HG03064 (cell line): ENCODE results near the gene DLGAP4.

ENCODE experiments used
- ATAC-seq: cut with Tn5 transposase; IDR thresholded peaks from one replicate; pipeline ENCODE4 v1.9.1; 2021; ENCODE audit warnings: low read depth; ENCODE audit not compliant: unreplicated experiment

The DLGAP4 gene

DNA sequence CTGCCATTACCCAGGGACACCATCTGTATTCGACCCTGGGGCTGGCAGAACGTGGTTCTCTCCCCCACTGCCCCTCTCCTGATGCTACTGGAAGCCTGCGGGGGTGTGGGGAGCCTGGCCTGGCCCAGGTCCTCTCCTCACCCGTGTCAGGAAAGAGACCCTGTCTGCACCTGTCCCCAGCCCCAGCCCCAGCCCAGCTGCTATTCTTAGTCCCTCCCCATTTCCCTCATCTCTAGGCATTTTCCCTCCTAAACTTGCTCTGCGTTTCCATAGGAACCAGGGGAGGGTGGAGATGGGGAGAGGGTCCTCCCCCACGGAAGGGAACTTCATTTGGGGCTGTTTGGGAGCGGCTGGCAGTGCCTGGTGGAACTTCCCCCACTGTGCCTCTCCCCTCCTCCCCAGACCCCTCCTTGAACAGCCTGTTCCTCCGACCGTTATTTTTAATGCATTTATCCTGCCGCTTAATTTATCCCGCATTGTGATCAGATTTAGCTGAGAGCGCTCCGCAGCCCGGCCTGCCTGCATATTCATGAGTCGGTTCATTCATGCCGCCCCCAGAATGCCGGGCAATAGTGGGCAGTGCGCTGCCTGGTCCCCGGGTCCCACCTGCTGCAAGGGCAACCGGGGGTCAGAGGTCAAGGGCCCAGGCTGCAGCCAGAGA, 31.8 kb upstream of the DLGAP4 start:
- no peak for ATAC-seq

- ATAC-seq = no peak
These were observed 31.1 kb upstream of the DLGAP4 start for GRCh38 chr20:36275011-36275410.

DNA sequence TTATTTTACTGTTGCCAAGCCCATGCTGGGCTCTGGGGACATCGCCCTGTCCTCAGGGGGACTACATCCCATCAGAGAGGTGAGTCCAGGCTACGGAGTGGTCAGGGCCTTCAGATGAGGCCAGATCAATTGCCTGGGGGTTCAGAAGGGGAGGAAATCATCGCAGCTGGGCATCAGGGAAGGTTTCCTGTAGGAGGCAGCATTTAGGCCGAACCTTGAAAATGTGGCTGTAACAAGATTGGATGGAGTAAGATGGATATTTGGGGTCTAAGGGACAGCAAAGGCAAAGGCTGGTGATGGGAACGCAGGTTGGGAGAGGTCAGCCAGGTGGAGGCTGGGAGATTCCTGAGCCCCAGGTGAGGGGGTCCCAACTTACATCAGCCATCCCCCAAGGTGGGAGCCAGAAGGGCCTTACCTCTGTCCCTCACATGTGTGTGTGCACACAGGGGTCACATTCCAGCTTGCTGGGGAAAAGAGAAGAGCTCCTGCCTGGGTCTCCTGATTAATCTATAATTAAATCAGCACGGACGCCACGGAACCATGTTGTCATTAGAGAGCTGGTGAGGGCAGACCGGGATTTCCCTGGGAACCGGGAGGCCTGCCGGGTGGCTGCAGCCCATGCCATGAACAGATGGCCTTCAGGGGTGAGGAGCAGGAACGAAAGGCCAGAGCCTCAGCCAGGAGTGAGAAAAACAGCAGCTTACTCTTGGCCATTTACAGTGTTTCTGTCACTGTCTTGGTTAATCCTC, 30.5 kb upstream of the DLGAP4 start:
- no peak for ATAC-seq

DNA sequence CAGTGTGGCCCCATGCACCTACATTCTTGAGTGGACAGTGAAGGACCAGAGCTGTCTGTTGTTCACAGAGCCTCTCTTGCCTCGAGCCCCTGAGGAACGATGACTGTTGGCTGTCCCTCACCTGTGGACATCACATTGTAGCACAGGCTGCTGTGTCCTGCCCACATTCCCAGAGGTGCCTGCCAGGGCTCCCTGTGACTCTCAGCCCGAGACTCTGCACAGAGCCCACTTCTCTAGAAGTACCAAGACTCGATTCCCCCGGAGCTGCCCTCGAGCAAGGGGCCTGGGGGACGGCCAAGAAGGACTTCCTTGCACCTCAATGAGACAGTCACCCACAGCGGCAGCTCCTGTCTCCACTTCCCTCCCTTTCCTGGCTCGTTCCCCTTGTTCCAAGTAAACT, 28.6 kb upstream of the DLGAP4 start:
- no peak for ATAC-seq

DNA sequence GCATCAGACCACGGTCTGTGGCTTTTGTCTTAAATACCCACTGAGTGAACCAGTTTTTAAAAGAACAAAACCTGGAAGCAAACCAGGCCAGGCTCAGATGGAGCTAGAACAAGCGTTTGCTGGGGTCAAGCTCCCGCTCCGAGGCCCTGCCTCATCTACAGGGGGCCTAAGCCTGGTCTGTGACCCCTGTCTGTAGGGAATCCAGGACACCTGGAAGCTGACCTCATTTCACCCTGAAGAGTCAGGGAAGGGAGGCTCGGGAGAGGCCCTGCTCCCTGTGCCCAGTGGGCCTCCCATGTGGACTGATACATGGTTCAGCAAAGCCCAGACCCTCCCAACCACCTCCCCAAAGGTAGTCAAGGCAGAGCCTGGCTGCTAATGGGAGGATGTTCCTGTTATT, 26.8 kb upstream of the DLGAP4 start:
- no peak for ATAC-seq

GRCh38 chr20:36279776-36280175, 26.4 kb upstream of the DLGAP4 start:
- ATAC-seq = no peak

DNA sequence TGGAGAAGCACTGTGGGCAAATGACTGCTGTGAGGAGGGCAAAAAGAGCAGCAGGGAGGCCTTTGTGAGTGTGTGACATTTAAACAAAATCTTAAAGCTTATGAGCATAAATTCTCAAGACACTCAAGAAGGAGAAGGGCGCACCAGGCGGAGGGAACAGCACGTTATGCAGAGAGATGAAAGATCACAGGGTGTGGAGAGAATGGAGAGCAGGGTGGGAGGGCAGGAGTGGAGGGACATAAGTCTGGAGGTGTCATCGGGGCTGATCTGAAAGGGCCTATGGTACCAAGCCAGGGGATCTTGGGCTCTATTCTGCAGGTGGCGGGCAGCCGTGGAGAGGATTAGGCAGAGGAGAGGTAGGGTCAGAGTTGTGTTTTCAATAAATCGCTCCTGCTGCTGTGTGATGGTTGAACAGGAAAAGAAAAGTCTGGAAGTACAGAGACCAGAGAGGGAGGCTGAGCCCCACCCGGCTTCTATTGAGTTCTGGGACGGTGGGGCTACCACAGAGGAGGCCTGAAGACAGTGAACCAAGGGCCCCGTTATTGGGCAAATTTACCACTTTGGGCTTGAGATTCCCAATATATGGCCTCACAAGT, 24.3 kb upstream of the DLGAP4 start:
- ATAC-seq = no peak

DNA sequence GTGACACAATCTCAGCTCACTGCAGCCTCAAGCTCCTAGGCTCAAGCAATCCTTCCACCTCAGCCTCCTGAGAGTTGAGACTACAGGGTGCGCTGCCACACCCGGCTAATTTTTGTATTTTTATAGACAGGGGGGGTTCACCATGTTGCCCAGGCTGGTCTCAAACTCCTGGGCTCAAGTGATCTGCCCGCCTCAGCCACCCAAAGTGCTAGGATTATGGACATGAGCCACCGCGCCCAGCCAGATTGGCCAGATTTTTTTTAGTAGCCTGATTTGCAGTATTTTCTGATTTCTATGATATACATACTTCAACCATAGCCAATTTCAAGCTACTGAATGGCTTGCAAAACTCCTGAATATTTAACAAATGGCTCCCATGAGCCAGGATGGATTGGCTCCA, 21.4 kb upstream of the DLGAP4 start:
- ATAC-seq = no peak

- ATAC-seq = no peak
These were observed 20.2 kb upstream of the DLGAP4 start for GRCh38 chr20:36285746-36286447.

- ATAC-seq = no peak
These were observed 8.5 kb upstream of the DLGAP4 start for GRCh38 chr20:36297656-36298055.

GRCh38 chr20:36298061-36298460, 8.1 kb upstream of the DLGAP4 start:
- no peak for ATAC-seq

GRCh38 chr20:36298795-36299339, 7.3 kb upstream of the DLGAP4 start:
- no peak for ATAC-seq

- ATAC-seq = no peak
These were observed 6.7 kb upstream of the DLGAP4 start for GRCh38 chr20:36299459-36299858.

DNA sequence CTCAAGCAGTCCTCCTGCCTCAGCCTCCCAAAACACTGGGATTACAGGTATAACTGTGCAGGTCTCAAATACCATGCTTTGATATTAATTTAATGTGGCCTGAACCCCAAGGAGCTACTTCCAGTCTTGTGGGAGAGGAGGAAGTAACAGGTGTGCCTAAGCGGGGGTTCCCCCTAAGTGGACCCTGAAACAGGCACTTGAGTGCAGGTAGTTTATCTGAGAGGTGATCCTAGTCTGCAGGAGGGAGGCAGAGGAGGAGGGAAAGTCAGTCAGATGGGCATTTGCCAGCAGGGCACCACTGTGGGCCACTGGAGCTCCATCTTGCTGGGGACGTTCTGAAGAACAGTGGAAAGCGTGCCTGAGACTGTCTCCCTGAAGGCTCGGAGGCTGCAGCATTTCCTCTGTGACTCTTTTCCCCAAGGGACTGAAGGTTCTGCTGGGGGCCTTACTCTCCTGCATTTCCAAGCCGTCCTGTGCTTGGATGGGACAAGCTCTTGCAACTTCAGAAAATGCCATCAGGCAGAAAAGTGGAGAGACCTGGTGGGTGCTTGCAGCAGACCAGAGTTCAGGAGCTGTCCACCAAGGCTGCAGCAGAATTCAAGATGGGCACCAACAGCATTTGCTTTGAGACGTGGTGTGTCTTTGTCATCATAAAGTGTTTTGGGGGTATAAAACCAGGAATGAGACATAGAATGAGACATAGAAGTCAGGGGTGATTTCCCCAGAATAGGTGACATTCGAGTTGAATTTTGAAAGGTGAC, 4.6 kb upstream of the DLGAP4 start:
- no peak for ATAC-seq

DNA sequence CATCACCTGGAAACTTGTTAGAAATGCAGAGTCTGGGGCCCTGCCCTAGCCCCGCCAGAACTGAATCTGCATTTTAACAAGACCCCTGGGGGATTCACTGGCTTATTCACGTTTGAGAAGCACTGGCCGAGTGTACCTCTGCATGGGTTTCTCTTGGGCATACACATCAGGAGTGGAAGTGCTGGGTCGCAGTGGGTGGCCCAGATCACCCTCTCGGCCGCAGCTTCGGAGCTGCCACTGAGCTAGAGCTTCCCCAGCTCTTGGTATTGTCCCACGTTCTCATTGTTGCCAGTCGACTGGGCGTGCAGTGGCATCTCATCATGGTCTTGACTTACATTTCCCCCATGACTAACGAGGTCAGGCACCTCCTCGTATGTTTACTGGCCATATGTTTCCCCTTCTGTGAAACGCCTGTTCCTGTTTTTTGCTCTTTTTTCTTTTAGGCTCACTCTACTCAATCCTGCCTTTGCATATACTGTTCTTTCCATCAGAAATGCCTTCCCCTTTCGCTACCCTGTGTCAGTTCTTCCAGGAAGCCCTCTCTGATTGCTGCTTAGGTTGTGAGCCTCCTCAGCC, 3.0 kb upstream of the DLGAP4 start:
- ATAC-seq = no peak

- ATAC-seq = no peak
These were observed 2.3 kb upstream of the DLGAP4 start for GRCh38 chr20:36303831-36304230.

DNA sequence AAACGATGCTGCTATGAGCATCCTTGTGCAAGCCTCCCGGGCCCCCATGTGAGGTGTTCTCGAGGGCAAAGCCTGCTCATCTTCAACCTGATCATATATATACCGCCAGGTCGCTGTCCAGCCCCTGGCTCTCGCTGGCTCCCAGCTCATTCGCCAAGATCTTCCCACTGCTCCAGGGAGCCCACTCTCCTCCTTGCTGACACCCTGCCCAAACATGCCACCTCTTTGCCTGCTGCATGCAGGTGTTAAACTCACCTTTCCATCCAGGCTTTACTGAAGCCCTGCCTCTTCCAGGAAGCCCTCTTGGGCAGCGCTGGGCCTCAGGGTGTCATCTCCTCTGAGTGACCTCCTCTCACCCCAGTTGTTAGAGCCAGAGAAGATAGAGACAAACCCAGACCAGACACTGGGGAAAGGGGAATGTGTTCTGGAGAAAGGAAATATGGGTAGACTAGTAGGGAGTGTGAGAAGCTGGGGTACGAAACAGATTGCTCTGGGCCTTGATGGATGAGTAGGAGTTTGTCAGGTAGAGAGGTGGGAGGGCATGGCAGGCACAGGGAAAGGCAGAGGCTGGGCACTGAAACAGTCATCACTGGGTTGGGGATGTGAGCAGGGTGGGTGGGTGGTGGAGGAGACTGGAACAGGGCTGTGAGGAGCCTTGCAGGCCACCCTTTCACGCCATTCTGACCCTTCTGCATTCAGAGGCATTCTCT, 1.2 kb upstream of the DLGAP4 start:
- ATAC-seq = no peak

- no peak for ATAC-seq
These were observed 643 bp downstream of the DLGAP4 start for GRCh38 chr20:36306553-36307411.
